ENCODE results near the gene KLHL15. TPM values are rescaled to one million over a fixed set of nuclear protein-coding genes. Genes with fewer than 3 reads are reported as not detected.

Gene KLHL15
- total and polyA plus RNA-seq, 12 donors: 1.2 to 7.9 (median 7.3) TPM

DNA sequence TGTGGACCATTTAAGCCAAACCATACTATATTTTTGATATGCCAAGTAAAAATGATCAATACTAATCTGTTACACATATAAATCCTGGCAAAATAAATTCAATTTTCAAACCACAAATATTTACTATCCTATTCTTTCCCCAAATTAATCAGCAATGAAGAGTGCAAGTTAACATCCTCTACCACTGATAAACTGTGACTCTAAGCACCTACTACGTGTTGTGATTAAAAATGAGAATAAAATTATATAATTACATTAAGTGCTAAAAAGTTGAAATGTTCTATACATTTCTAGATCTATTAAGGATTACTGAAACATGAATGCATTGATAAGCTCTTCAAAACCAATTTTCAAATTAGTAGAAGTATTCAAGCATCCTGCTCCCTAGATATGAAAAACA lies 3.4 kb downstream of the KLHL15 start:
- Histone ChIP-seq H3K27me3 (peaks cover 0 to 84% (median 0%) of the 10 kb centered on the region in 7 donors), H3K4me1 (peaks cover 0 to 18% (median 4%) of the 10 kb centered on the region in 9 donors), H3K27ac (peak overlapping the region in 7 of 10 donors; percentile 84 to 97 (median 96)), H3K9me3 (no peaks in the 10 kb centered on the region), H3K36me3 (no peaks in the 10 kb centered on the region), H3K4me3 (peak overlapping the region in 9 of 10 donors; percentile 66 to 94 (median 81))
- DNase-seq (no peak), ATAC-seq (no peak)
- intact Hi-C loops (cut with DNase I): loop anchor here in 5 of 10 donors (5.0 to 10.0 kb wide), 4 partner anchors 109 to 241 kb away; partner anchors contain the start of genes APOO (in 3 of the 5), CXorf58 (in 3 of the 5) and SAT1 (in 1 of the 5)
- TF ChIP-seq, protein P1, sequence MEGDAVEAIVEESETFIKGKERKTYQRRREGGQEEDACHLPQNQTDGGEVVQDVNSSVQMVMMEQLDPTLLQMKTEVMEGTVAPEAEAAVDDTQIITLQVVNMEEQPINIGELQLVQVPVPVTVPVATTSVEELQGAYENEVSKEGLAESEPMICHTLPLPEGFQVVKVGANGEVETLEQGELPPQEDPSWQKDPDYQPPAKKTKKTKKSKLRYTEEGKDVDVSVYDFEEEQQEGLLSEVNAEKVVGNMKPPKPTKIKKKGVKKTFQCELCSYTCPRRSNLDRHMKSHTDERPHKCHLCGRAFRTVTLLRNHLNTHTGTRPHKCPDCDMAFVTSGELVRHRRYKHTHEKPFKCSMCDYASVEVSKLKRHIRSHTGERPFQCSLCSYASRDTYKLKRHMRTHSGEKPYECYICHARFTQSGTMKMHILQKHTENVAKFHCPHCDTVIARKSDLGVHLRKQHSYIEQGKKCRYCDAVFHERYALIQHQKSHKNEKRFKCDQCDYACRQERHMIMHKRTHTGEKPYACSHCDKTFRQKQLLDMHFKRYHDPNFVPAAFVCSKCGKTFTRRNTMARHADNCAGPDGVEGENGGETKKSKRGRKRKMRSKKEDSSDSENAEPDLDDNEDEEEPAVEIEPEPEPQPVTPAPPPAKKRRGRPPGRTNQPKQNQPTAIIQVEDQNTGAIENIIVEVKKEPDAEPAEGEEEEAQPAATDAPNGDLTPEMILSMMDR (IDR thresholded peaks at IDR 0.05): no peak
- WGBS, 2 donors: 0 to 16% methylated on average over 1 of the region's 1 CpG

DNA sequence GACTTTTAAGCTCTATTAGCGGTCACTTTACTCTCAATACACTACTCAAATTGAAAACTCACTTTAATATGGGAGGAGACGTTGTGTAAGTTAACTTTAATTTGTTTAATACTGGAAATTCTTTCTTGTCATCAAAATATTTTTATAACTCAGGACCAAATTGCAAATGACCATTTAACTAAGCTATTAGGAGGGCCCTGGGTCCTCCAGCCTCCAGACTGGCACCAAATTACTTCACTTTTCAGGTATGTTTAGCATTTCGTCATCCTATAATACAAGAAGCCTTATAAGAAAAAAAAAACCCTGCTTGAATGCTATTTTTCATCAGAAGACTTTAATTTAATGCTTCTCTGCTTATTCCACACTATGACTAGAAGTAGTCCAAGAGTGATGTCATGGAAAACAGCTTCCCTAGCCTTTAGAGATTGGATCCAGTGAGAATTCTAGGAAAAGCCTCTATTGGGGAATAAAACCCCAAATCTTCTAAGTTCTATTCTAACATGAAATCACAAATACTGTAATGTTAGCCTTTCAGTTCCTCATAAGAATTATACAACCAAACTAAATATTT lies 6.6 kb downstream of the KLHL15 start:
- Histone ChIP-seq H3K27ac (peak overlapping the region in 4 of 10 donors; percentile 6 to 34 (median 30)), H3K9me3 (no peaks in the 10 kb centered on the region), H3K27me3 (peaks cover 0 to 88% (median 0%) of the 10 kb centered on the region in 7 donors), H3K4me1 (peaks cover 0 to 18% (median 4%) of the 10 kb centered on the region in 9 donors), H3K4me3 (no peak overlapping the region), H3K36me3 (peaks cover 0 to 2% (median 0%) of the 10 kb centered on the region in 9 donors)
- TF ChIP-seq, protein P1 (IDR thresholded peaks at IDR 0.05): no peak
- WGBS, 2 donors: 71 to 74% methylated on average over 3 of the region's 3 CpGs
- no peak for ATAC-seq
- intact Hi-C loops (cut with DNase I): loop anchor here in 5 of 10 donors (5.0 to 10.0 kb wide), 4 partner anchors 106 to 238 kb away; partner anchors contain the start of genes APOO (in 3 of the 5), CXorf58 (in 3 of the 5) and SAT1 (in 1 of the 5)
- DNase-seq: no peak

DNA sequence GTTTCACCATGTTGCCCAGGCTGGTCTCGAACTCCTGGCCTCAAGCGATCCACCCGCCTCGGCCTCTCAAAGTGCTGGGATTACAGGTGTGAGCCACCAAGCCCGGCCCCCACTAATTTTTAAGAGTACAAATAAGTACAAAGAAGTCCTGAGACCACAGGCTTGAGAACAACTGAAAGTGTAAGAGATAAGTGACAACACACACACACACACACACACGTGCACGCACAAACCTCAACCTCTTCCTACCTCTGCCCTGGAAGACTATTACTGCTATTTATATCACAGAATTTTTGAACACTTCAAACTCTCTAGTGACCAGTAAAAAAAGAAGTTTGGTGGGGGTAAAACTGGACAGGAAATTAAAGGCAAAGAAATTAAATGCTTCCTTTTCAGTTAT lies 7.5 kb downstream of the KLHL15 start:
- Histone ChIP-seq H3K4me1 (peaks cover 0 to 24% (median 4%) of the 10 kb centered on the region in 9 donors), H3K4me3 (no peak overlapping the region), H3K27ac (peak overlapping the region in 1 of 10 donors; percentile 16), H3K9me3 (no peaks in the 10 kb centered on the region), H3K36me3 (peaks cover 0 to 2% (median 0%) of the 10 kb centered on the region in 9 donors), H3K27me3 (peaks cover 0 to 92% (median 0%) of the 10 kb centered on the region in 7 donors)
- intact Hi-C loops (cut with DNase I): no loop called here
- 65 to 67% methylated on average over 7 of the region's 7 CpGs for WGBS, 2 donors
- TF ChIP-seq, protein P1 (IDR thresholded peaks at IDR 0.05): no peak
- DNase-seq (no peak), ATAC-seq (no peak)

- peaks cover 0 to 92% (median 0%) of the 10 kb centered on the region in 7 donors for H3K27me3 ChIP-seq
- no peak overlapping the region for H3K4me3 ChIP-seq
- WGBS, 2 donors: 64 to 78% methylated on average over 4 of the region's 4 CpGs
- H3K27ac ChIP-seq: no peak overlapping the region
- TF ChIP-seq, protein P1 (IDR thresholded peaks at IDR 0.05): no peak
- intact Hi-C loops (cut with DNase I): no loop called here
- H3K4me1 ChIP-seq: peaks cover 0 to 24% (median 4%) of the 10 kb centered on the region in 9 donors
- no peak for DNase-seq
- H3K36me3 ChIP-seq: peaks cover 0 to 2% (median 0%) of the 10 kb centered on the region in 9 donors
- ATAC-seq: no peak
- no peaks in the 10 kb centered on the region for H3K9me3 ChIP-seq
Measured at GRCh38 chrX:24018809-24019208, 8.2 kb downstream of the KLHL15 start.

Data from heart right ventricle (tissue), 16 donors.